Measurements from ENCODE around the gene EZH1. TPM values are rescaled to one million over a fixed set of nuclear protein-coding genes. Genes with fewer than 3 reads are reported as not detected.

EZH1 gene
- total RNA-seq, 2 experiments from 2014 or later = 23.1 to 25.5 TPM

GRCh38 chr17:42766124-42766523 is 21.3 kb upstream of the EZH1 start:
- intact Hi-C loops (cut with micrococcal nuclease) = no loop called here
- no peaks in the 10 kb centered on the region for H3K9me3 Mint-ChIP-seq
- TF ChIP-seq, protein P1, sequence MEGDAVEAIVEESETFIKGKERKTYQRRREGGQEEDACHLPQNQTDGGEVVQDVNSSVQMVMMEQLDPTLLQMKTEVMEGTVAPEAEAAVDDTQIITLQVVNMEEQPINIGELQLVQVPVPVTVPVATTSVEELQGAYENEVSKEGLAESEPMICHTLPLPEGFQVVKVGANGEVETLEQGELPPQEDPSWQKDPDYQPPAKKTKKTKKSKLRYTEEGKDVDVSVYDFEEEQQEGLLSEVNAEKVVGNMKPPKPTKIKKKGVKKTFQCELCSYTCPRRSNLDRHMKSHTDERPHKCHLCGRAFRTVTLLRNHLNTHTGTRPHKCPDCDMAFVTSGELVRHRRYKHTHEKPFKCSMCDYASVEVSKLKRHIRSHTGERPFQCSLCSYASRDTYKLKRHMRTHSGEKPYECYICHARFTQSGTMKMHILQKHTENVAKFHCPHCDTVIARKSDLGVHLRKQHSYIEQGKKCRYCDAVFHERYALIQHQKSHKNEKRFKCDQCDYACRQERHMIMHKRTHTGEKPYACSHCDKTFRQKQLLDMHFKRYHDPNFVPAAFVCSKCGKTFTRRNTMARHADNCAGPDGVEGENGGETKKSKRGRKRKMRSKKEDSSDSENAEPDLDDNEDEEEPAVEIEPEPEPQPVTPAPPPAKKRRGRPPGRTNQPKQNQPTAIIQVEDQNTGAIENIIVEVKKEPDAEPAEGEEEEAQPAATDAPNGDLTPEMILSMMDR (IDR thresholded peaks at IDR 0.05) = no peak

DNA sequence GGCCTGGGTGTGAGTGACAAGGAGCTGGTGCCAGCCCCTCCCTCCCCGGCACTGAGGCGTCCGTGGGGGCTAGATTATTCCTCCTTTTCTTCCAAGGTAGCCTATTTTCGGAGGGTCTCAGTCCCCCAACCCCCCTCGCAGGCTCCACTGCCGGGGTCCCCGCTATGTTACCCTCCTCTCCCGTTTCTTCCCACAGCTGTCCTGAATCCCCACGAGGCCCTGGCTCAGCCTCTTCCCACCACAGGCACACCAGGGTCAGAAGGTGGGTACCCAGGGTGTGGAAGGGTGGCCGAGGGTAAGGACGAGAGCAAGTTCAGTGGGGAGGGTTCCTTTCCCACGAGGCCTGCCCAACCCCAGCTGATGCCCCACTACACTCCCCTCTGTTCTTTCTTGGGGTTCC is 16.8 kb upstream of the EZH1 start:
- Mint-ChIP-seq H3K27ac (no peak overlapping the region), H3K4me3 (no peak overlapping the region), H3K27me3 (peaks cover 51% of the 10 kb centered on the region), H3K36me3 (ENCODE audit: low read depth) (no peaks in the 10 kb centered on the region), H3K4me1 (ENCODE audit: low read depth) (peaks cover 4% of the 10 kb centered on the region), H3K9me3 (no peaks in the 10 kb centered on the region)
- no peak for DNase-seq
- ATAC-seq = no peak
- intact Hi-C loops (cut with micrococcal nuclease) = loop anchor here (2.0 kb wide), 2 partner anchors 41 to 183 kb away; no protein-coding TSS in a partner anchor
- ChIA-PET CTCF (interaction anchor here (0.9 to 5.9 kb wide), 8 partner anchors 11 to 183 kb away, joined by 4 to 54 read pairs (median 6); partner anchors contain the start of genes COA3 and VPS25), POLR2A (interaction anchor here (1.2 kb wide), 1 partner anchor 35 kb away, joined by 3 read pairs; no protein-coding TSS in a partner anchor)
- TF ChIP-seq, protein P1 (IDR thresholded peaks at IDR 0.05) = no peak

More at GRCh38 chr17:42766124-42766523, 21.3 kb upstream of the EZH1 start:
- Mint-ChIP-seq H3K4me1 (ENCODE audit: low read depth) (no peaks in the 10 kb centered on the region), H3K36me3 (ENCODE audit: low read depth) (no peaks in the 10 kb centered on the region), H3K4me3 (no peak overlapping the region), H3K27me3 (peaks cover 34% of the 10 kb centered on the region), H3K27ac (no peak overlapping the region)
- POLR2A ChIA-PET = interaction anchor here (0.5 kb wide), 1 partner anchor 859 kb away, joined by 3 read pairs; no protein-coding TSS in a partner anchor
- CTCF ChIA-PET = interaction anchor here (1.9 kb wide), 1 partner anchor 188 kb away, joined by 6 read pairs; no protein-coding TSS in a partner anchor
- DNase-seq (no peak), ATAC-seq (no peak)

GRCh38 chr17:42760652-42761581 is 16.1 kb upstream of the EZH1 start, which contains the start of gene RAMP2:
TSS of gene RAMP2 (plus strand) at chr17:42761227. CDS start at chr17:42761262, 35 bp downstream.
- no peaks in the 10 kb centered on the region for H3K9me3 Mint-ChIP-seq
- POLR2A ChIA-PET = interaction anchor here (1.2 kb wide), 1 partner anchor 35 kb away, joined by 3 read pairs; no protein-coding TSS in a partner anchor
- H3K27me3 Mint-ChIP-seq = peaks cover 55% of the 10 kb centered on the region
- DNase-seq (no peak), ATAC-seq (peak; percentile 43)
- H3K4me3 Mint-ChIP-seq = no peak within 1 kb of the TSS
- intact Hi-C loops (cut with micrococcal nuclease) = no loop called here
- no peaks in the 10 kb centered on the region for H3K36me3 Mint-ChIP-seq (ENCODE audit: low read depth)
- H3K27ac Mint-ChIP-seq = no peak within 1 kb of the TSS
- CTCF ChIA-PET = interaction anchor here (0.7 to 5.9 kb wide), 11 partner anchors 10 to 183 kb away, joined by 3 to 54 read pairs (median 6); partner anchors contain the start of genes CNTD1, COA3, PSMC3IP and VPS25
- peaks cover 4% of the 10 kb centered on the region for H3K4me1 Mint-ChIP-seq (ENCODE audit: low read depth)
- TF ChIP-seq, protein P1 (IDR thresholded peaks at IDR 0.05) = no peak

GRCh38 chr17:42759982-42760651 is 15.3 kb upstream of the EZH1 start:
- DNase-seq (no peak), ATAC-seq (peak; percentile 41)
- H3K4me1 Mint-ChIP-seq (ENCODE audit: low read depth) = peaks cover 4% of the 10 kb centered on the region
- H3K27me3 Mint-ChIP-seq = peaks cover 52% of the 10 kb centered on the region
- H3K27ac Mint-ChIP-seq = no peak overlapping the region
- CTCF ChIA-PET = interaction anchor here (0.5 to 5.9 kb wide), 11 partner anchors 9 to 573 kb away, joined by 3 to 54 read pairs (median 6); partner anchors contain the start of genes CNTD1, COA3, PSMC3IP and VPS25
- intact Hi-C loops (cut with micrococcal nuclease) = no loop called here
- TF ChIP-seq, protein P1 (IDR thresholded peaks at IDR 0.05) = no peak
- no peak overlapping the region for H3K4me3 Mint-ChIP-seq
- no peaks in the 10 kb centered on the region for H3K36me3 Mint-ChIP-seq (ENCODE audit: low read depth)
- no peaks in the 10 kb centered on the region for H3K9me3 Mint-ChIP-seq
- POLR2A ChIA-PET = interaction anchor here (1.6 kb wide), 1 partner anchor 23 kb away, joined by 5 read pairs; no protein-coding TSS in a partner anchor
